OCI-LY3 (cell line): Measurements from ENCODE around the gene CNGA4.

ENCODE experiments used
- H2AFZ ChIP-seq: fragments of 200-600, 300-600 bp; shearing (Covaris generic); 2 replicates; pipeline ENCODE4 v1.6.0; 2014; ENCODE audit warnings: antibody characterized with exemption, low read depth, low read length
- H3K27ac ChIP-seq: fragments of 200-600, 300-600 bp; sonication (generic); 2 replicates; pipeline ENCODE4 v1.5.1; 2014; ENCODE audit warnings: mild to moderate bottlenecking, low read length, moderate library complexity, mixed read lengths
- H3K27me3 ChIP-seq: fragments of 200-600, 300-600 bp; sonication (generic); 2 replicates; pipeline ENCODE4 v1.6.1; 2014; ENCODE audit warnings: low read depth, low read length, mixed read lengths
- H3K36me3 ChIP-seq: fragments of 200-600, 300-600 bp; sonication (generic); replicated peaks from 2 replicates; pipeline ENCODE3; 2014; ENCODE audit warnings: low read depth, low read length, mixed read lengths
- H3K4me1 ChIP-seq: fragments of 300-600, 200-600 bp; sonication (generic); 2 replicates; pipeline ENCODE4 v1.6.1; 2014; ENCODE audit warnings: low read length, mixed read lengths
- H3K4me2 ChIP-seq: fragments of 200-600, 300-600 bp; sonication (generic); 2 replicates; pipeline ENCODE4 v1.6.1; 2014; ENCODE audit warnings: low read length, mixed read lengths
- H3K4me3 ChIP-seq: fragments of 300-600, 200-600 bp; sonication (generic); 2 replicates; pipeline ENCODE4 v1.5.1; 2014; ENCODE audit warnings: antibody characterized with exemption, mild to moderate bottlenecking, low read length, moderate library complexity
- H3K79me2 ChIP-seq: fragments of 300-600, 200-600 bp; shearing (Covaris generic); 2 replicates; pipeline ENCODE4 v1.6.1; 2014; ENCODE audit warnings: mild to moderate bottlenecking, low read length, mixed read lengths
- H3K9ac ChIP-seq: fragments of 300-600, 200-600 bp; shearing (Covaris generic); 2 replicates; pipeline ENCODE4 v1.6.0; 2014; ENCODE audit warnings: mild to moderate bottlenecking, low read length, moderate library complexity
- H3K9me3 ChIP-seq: fragments of 200-600, 300-600 bp; shearing (Covaris generic); 2 replicates; pipeline ENCODE4 v1.6.1; 2014; ENCODE audit warnings: low read length, mixed read lengths; ENCODE audit not compliant: insufficient read depth
- H4K20me1 ChIP-seq: fragments of 200-600, 300-600 bp; sonication (generic); 2 replicates; pipeline ENCODE4 v1.6.1; 2016; ENCODE audit warnings: low read length, mixed read lengths; ENCODE audit not compliant: insufficient read depth
- EZH2phosphoT487 ChIP-seq: fragments of 200-600 bp; shearing (Covaris generic); IDR thresholded peaks from 2 replicates; pipeline ENCODE4 v1.6.1; 2018; ENCODE audit warnings: antibody characterized with exemption, mixed run types, low read depth
- TF ChIP-seq, protein P1 (sequence below): fragments of 200-600, 300-600 bp; sonication (generic); IDR thresholded peaks from 2 replicates; pipeline ENCODE4 v1.5.1; 2014; ENCODE audit warnings: antibody characterized with exemption, low read length, low read depth

Gene CNGA4

DNA sequence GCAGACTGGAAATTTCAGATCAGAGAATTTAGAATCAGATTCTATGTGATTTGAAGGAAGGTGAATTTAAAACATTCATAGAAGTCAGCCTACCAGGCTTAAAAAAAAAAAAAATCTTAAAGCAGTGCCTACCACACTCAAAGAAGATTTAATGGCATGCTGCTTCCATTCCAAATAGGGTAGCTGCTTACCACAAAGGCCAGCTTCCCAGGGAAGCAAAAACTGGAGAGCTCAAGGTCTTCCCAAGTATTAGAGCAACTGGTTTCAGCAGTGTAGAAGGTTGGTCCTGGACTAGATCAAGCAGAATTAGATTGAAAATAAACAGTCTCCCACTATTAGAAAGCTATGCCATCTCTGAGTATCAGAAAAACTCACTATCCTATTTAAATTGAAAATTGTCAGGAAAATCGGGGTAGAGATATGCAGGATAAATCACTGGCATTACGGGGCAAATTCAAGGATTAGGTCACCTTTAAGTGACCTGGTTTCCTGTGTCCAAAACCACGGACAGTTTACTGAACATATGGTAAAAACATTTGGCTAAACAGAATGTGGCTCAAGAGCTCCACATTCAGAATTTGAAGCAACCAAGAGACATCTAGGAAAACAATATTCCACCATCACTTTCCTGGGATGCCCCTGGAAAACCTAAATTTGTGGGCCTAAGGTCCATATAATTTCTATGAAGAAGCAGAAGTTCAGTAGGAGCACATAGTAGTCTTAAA, 32.3 kb upstream of the CNGA4 start:
- no peak overlapping the region for H3K4me3 ChIP-seq
- no peaks in the 10 kb centered on the region for H3K27me3 ChIP-seq
- H3K27ac ChIP-seq: no peak overlapping the region
- no peaks in the 10 kb centered on the region for H3K9me3 ChIP-seq
- TF ChIP-seq, protein P1, sequence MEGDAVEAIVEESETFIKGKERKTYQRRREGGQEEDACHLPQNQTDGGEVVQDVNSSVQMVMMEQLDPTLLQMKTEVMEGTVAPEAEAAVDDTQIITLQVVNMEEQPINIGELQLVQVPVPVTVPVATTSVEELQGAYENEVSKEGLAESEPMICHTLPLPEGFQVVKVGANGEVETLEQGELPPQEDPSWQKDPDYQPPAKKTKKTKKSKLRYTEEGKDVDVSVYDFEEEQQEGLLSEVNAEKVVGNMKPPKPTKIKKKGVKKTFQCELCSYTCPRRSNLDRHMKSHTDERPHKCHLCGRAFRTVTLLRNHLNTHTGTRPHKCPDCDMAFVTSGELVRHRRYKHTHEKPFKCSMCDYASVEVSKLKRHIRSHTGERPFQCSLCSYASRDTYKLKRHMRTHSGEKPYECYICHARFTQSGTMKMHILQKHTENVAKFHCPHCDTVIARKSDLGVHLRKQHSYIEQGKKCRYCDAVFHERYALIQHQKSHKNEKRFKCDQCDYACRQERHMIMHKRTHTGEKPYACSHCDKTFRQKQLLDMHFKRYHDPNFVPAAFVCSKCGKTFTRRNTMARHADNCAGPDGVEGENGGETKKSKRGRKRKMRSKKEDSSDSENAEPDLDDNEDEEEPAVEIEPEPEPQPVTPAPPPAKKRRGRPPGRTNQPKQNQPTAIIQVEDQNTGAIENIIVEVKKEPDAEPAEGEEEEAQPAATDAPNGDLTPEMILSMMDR: no peak
- TF ChIP-seq EZH2phosphoT487: no peak
- H4K20me1 ChIP-seq: no peaks in the 10 kb centered on the region
- H3K4me2 ChIP-seq: no peak overlapping the region
- no peaks in the 10 kb centered on the region for H3K4me1 ChIP-seq
- no peaks in the 10 kb centered on the region for H3K79me2 ChIP-seq
- H3K36me3 ChIP-seq: no peaks in the 10 kb centered on the region
- no peak overlapping the region for H2AFZ ChIP-seq
- H3K9ac ChIP-seq: no peak overlapping the region

DNA sequence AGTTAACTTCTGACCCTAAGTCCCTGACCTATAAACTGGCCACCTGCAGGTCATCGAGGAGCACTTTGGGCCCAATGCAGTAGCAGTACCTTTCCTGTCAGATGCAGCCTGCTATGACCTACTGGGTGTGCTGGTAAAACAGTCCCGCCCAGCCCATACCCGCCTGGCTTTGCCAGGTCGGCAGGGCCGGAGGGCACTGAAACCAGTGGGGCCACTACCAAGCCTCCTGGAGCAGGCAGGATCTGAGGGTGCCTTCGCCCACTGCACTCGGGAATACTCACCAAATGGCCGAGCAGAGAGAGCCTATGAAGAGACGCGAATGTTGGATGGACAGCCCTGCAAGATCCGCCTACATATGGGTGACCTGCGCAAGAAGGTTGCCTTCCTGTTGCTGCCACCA, 29.1 kb upstream of the CNGA4 start:
- H3K79me2 ChIP-seq: no peaks in the 10 kb centered on the region
- H3K9me3 ChIP-seq: no peaks in the 10 kb centered on the region
- H3K27ac ChIP-seq: no peak overlapping the region
- peaks cover 4% of the 10 kb centered on the region for H3K36me3 ChIP-seq
- TF ChIP-seq, protein P1: no peak
- TF ChIP-seq EZH2phosphoT487: no peak
- no peak overlapping the region for H3K4me2 ChIP-seq
- H3K9ac ChIP-seq: no peak overlapping the region
- H3K27me3 ChIP-seq: no peaks in the 10 kb centered on the region
- H3K4me1 ChIP-seq: no peaks in the 10 kb centered on the region
- H2AFZ ChIP-seq: no peak overlapping the region
- no peaks in the 10 kb centered on the region for H4K20me1 ChIP-seq
- H3K4me3 ChIP-seq: no peak overlapping the region

DNA sequence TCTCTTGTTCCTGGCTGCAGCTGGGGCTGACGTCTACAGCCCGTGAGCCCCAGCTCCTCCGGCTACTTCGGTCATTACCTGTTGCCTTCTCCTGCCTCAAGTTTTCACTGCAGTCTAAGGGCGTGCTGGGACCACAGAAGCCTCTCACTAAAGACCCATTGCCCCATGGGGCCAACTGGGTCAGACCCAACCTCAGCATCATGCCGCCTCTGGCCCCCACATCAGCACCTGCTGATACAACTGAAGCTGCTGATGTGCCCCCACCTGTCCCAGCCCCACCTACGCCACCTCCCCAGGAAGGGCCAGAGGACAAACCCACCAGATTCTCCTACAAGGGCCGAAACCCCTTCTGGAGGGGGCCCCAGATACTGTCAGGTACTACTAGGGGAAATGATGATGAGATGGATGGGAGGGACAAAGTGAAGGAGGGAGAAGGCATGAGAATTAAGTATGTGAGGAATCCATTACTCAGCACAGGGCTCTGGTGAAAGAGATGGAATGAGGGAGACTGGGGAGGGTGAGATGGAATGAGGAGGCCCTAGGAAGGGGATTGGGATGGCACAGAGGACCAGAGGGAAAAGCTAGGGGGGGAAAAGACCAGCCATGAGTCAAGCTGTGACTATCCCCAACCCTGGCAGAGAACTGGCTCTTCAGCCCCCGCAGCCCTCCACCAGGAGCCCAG, 28.5 kb upstream of the CNGA4 start:
- no peak overlapping the region for H3K27ac ChIP-seq
- H3K4me1 ChIP-seq: no peaks in the 10 kb centered on the region
- no peaks in the 10 kb centered on the region for H3K79me2 ChIP-seq
- H4K20me1 ChIP-seq: no peaks in the 10 kb centered on the region
- H3K9me3 ChIP-seq: no peaks in the 10 kb centered on the region
- TF ChIP-seq, protein P1: no peak
- H2AFZ ChIP-seq: no peak overlapping the region
- H3K4me3 ChIP-seq: no peak overlapping the region
- H3K27me3 ChIP-seq: no peaks in the 10 kb centered on the region
- peaks cover 7% of the 10 kb centered on the region for H3K36me3 ChIP-seq
- H3K4me2 ChIP-seq: no peak overlapping the region
- no peak overlapping the region for H3K9ac ChIP-seq

DNA sequence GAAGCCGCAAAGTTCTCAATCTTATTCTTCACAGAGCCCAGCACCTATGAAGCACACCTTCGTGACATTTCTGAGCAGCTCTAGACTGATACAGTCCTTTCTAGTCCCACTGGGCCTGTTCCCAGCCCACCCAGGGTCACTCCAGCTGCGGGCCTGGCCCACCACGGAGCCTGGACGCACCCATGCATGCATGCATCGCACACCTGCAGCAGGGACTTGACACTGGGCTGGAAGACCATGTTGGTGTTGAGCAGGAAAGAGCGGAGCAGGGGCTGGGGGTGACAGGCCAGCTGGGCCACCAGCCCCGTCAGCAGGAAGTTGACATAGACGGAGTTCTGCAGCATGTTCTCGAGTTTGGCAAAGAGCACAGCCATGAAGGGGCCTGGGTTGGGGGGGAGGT, 24.4 kb upstream of the CNGA4 start:
- Histone ChIP-seq H3K79me2 (no peaks in the 10 kb centered on the region), H3K36me3 (peaks cover 20% of the 10 kb centered on the region), H4K20me1 (no peaks in the 10 kb centered on the region), H3K9me3 (no peaks in the 10 kb centered on the region), H3K4me3 (no peak overlapping the region), H3K9ac (no peak overlapping the region), H3K27ac (no peak overlapping the region), H2AFZ (no peak overlapping the region), H3K4me1 (no peaks in the 10 kb centered on the region), H3K27me3 (no peaks in the 10 kb centered on the region), H3K4me2 (no peak overlapping the region)
- TF ChIP-seq EZH2phosphoT487: no peak
- TF ChIP-seq, protein P1: no peak
